SK-N-SH (cell line): ENCODE measurements around the gene VPS9D1. TPM values are rescaled to one million over a fixed set of nuclear protein-coding genes. Genes with fewer than 3 reads are reported as not detected.

Experiments
- CTCF ChIA-PET: fragments of 300-600, 350-600 bp; formaldehyde crosslinking; extraction: SDS; loops from one replicate; lab custom pipeline; 2021; lab: Yijun Ruan, JAX
- POLR2A ChIA-PET: fragments of 350-600 bp; sonication (Branson Sonifier 250); formaldehyde crosslinking; extraction: SDS; loops from one replicate; lab custom pipeline; 2020; ENCODE audit warnings: antibody characterized with exemption, inconsistent platforms; lab: Yijun Ruan, JAX
- DNase-seq: peaks from one replicate; pipeline ENCODE4 v3.0.0; 2012
- H2AFZ ChIP-seq: fragments of 200-600 bp; sonication (generic); 2 replicates; pipeline ENCODE4 v1.8.1; 2016; ENCODE audit warnings: antibody characterized with exemption, mild to moderate bottlenecking, low read depth
- H3F3A ChIP-seq: fragments of 200-600 bp; sonication (generic); replicated peaks from 2 replicates; pipeline ENCODE3; 2016; ENCODE audit warnings: antibody characterized with exemption, mild to moderate bottlenecking; ENCODE audit not compliant: insufficient read depth
- H3K27ac ChIP-seq, 2 experiments: fragments of 200-500 bp in 1 of 2; fragments of 200-600 bp in 1 of 2; sonication (Bioruptor generic) in 1 of 2; sonication (generic), shearing (Covaris generic) in 1 of 2; 2 replicates each; pipeline versions ENCODE4 v1.5.1 to v1.6.1; 2014 to 2016; ENCODE audit warnings: low read depth in 2 of 2, inconsistent platforms in 1 of 2, low read length in 1 of 2, mild to moderate bottlenecking in 1 of 2, mixed read lengths in 1 of 2
- H3K27me3 ChIP-seq: fragments of 200-600 bp; sonication (generic), shearing (Covaris generic); 2 replicates; pipeline ENCODE4 v1.6.1; 2016; ENCODE audit warnings: mixed run types; ENCODE audit not compliant: insufficient read depth
- H3K36me3 ChIP-seq, 2 experiments: fragments of 200-500 bp in 1 of 2; fragments of 200-600 bp in 1 of 2; sonication (Bioruptor generic) in 1 of 2; sonication (generic) in 1 of 2; replicated peaks in 1 of 2; 2 replicates each; pipeline versions ENCODE3 to v1.5.1; 2014 to 2016; ENCODE audit warnings: low read length in 1 of 2, mild to moderate bottlenecking in 1 of 2; ENCODE audit not compliant: insufficient read depth in 2 of 2, control insufficient read depth in 1 of 2
- H3K4me1 ChIP-seq, 2 experiments: fragments of 200-500 bp in 1 of 2; fragments of 200-600 bp in 1 of 2; sonication (Bioruptor generic) in 1 of 2; sonication (generic), shearing (Covaris generic) in 1 of 2; 2 replicates each; pipeline versions ENCODE4 v1.5.1 to v1.6.1; 2014 to 2016; ENCODE audit warnings: low read depth in 1 of 2, low read length in 1 of 2, mixed run types in 1 of 2; ENCODE audit not compliant: insufficient read depth in 2 of 2, control insufficient read depth in 1 of 2
- H3K4me2 ChIP-seq: fragments of 200-600 bp; sonication (generic), shearing (Covaris generic); 2 replicates; pipeline ENCODE4 v1.6.1; 2017; ENCODE audit warnings: mixed run types
- H3K4me3 ChIP-seq, 2 experiments: fragments of 200-500 bp in 1 of 2; fragments of 200-600 bp in 1 of 2; sonication (Bioruptor generic) in 1 of 2; sonication (generic), shearing (Covaris generic) in 1 of 2; 2 replicates each; pipeline versions ENCODE4 v1.5.1 to v1.8.1; 2014 to 2016; ENCODE audit warnings: low read depth in 2 of 2, inconsistent platforms in 1 of 2, low read length in 1 of 2, mild to moderate bottlenecking in 1 of 2, mixed read lengths in 1 of 2, moderate library complexity in 1 of 2
- H3K79me2 ChIP-seq: fragments of 200-600 bp; sonication (generic); 2 replicates; pipeline ENCODE4 v1.8.1; 2017; ENCODE audit warnings: mild to moderate bottlenecking; ENCODE audit not compliant: insufficient read depth
- H3K9ac ChIP-seq: fragments of 200-600 bp; sonication (generic); 2 replicates; pipeline ENCODE4 v1.6.1; 2017; ENCODE audit warnings: mixed run types
- H3K9me2 ChIP-seq: fragments of 200-600 bp; sonication (generic); 2 replicates; pipeline ENCODE4 v1.6.1; 2017; ENCODE audit warnings: mixed run types
- H3K9me3 ChIP-seq: fragments of 200-600 bp; sonication (generic); 2 replicates; pipeline ENCODE4 v1.6.1; 2017; ENCODE audit warnings: mixed run types, mild to moderate bottlenecking, moderate library complexity
- H4K20me1 ChIP-seq: fragments of 200-600 bp; sonication (generic); 2 replicates; pipeline ENCODE4 v1.6.1; 2017; ENCODE audit warnings: mild to moderate bottlenecking, mixed run types; ENCODE audit not compliant: insufficient read depth
- CHD2 ChIP-seq: fragments of 150-350 bp; IDR thresholded peaks from 2 replicates; pipeline ENCODE4 v1.6.1; 2018; ENCODE audit warnings: low read length; ENCODE audit not compliant: partially characterized antibody
- ELF1 ChIP-seq: IDR thresholded peaks from 2 replicates; pipeline ENCODE4 v1.4.0; 2012
- EZH2phosphoT487 ChIP-seq: fragments of 200-600 bp; sonication (generic); IDR thresholded peaks from 2 replicates; pipeline ENCODE4 v1.6.1; 2017; ENCODE audit warnings: low read depth, mixed run types, mild to moderate bottlenecking, antibody characterized with exemption, moderate library complexity, borderline replicate concordance
- FOSL2 ChIP-seq: IDR thresholded peaks from 2 replicates; pipeline ENCODE4 v1.4.0; 2012; ENCODE audit warnings: low read depth, mild to moderate bottlenecking, moderate library complexity, borderline replicate concordance
- FOXM1 ChIP-seq: IDR thresholded peaks from 2 replicates; pipeline ENCODE4 v1.4.0; 2012; ENCODE audit warnings: low read depth, mild to moderate bottlenecking
- GABPA ChIP-seq: IDR thresholded peaks from 2 replicates; pipeline ENCODE4 v1.4.0; 2012; ENCODE audit warnings: low read depth, mild to moderate bottlenecking
- GATA2 ChIP-seq: sonication (generic); formaldehyde crosslinking; IDR thresholded peaks from 2 replicates; pipeline ENCODE4 v1.5.0; 2020; ENCODE audit warnings: mild to moderate bottlenecking, missing genetic modification reagents
- IRF3 ChIP-seq: fragments of 150-350 bp; IDR thresholded peaks from 2 replicates; pipeline ENCODE4 v1.6.1; 2016; ENCODE audit warnings: mild to moderate bottlenecking, low read depth, low read length
- JUND ChIP-seq: IDR thresholded peaks from 2 replicates; pipeline ENCODE4 v1.4.0; 2012
- MEF2A ChIP-seq: IDR thresholded peaks from 2 replicates; pipeline ENCODE4 v1.4.0; 2012; ENCODE audit warnings: low read depth, borderline replicate concordance
- NFIC ChIP-seq: IDR thresholded peaks from 2 replicates; pipeline ENCODE4 v1.4.0; 2012; ENCODE audit warnings: borderline replicate concordance
- NRF1 ChIP-seq: IDR thresholded peaks from 2 replicates; pipeline ENCODE4 v1.6.1; 2012; ENCODE audit warnings: low read depth, mild to moderate bottlenecking, low read length
- PBX3 ChIP-seq: IDR thresholded peaks from 2 replicates; pipeline ENCODE4; 2012
- POLR2AphosphoS5 ChIP-seq: IDR thresholded peaks from 2 replicates; pipeline ENCODE4 v1.6.1; 2012; ENCODE audit warnings: low read depth, low read length
- RCOR1 ChIP-seq: fragments of 150-350 bp; IDR thresholded peaks from 2 replicates; pipeline ENCODE4 v1.6.1; 2017; ENCODE audit warnings: antibody characterized with exemption, low read length
- RFX5 ChIP-seq: IDR thresholded peaks from 2 replicates; pipeline ENCODE4 v1.6.1; 2012; ENCODE audit warnings: mild to moderate bottlenecking, improper control_type of control experiment, low read length
- SIN3A ChIP-seq: IDR thresholded peaks from 2 replicates; pipeline ENCODE4 v1.6.1; 2012; ENCODE audit warnings: low read depth, mild to moderate bottlenecking, low read length, moderate library complexity, borderline replicate concordance
- SMC3 ChIP-seq: IDR thresholded peaks from 2 replicates; pipeline ENCODE4 v1.6.1; 2012; ENCODE audit warnings: low read depth, low read length, improper control_type of control experiment
- TAF1 ChIP-seq: IDR thresholded peaks from 2 replicates; pipeline ENCODE4 v1.6.1; 2012; ENCODE audit warnings: low read depth, mild to moderate bottlenecking, low read length, moderate library complexity, borderline replicate concordance
- TCF12 ChIP-seq: IDR thresholded peaks from 2 replicates; pipeline ENCODE4 v1.4.0; 2012
- TEAD4 ChIP-seq: IDR thresholded peaks from 2 replicates; pipeline ENCODE4 v1.4.0; 2012; ENCODE audit warnings: mild to moderate bottlenecking, borderline replicate concordance; ENCODE audit not compliant: insufficient read depth
- YY1 ChIP-seq: IDR thresholded peaks from 2 replicates; pipeline ENCODE4 v1.4.0; 2012; ENCODE audit warnings: low read depth, mild to moderate bottlenecking
- ZBTB33 ChIP-seq: IDR thresholded peaks from 2 replicates; pipeline ENCODE4 v1.4.0; 2012; ENCODE audit warnings: low read depth, borderline replicate concordance
- WGBS: methylation state at CpG from one replicate; pipeline ENCODE4 v1.1.6; 2017; ENCODE audit warnings: low lambda C conversion rate; 5-methylcytosine and 5-hydroxymethylcytosine counted together
- polyA plus RNA-seq, 3 experiments: library from polyadenylated mRNA; depleted of rRNA; stranded (reverse); fragments of >200 nt; gene quantifications; 2 replicates each; pipeline ENCODE4 v1.2.3, GENCODE V29; 2012

The VPS9D1 gene
- polyA plus RNA-seq, 1 of the 3 experiments (the other 2 are of a cell fraction), result 10.1 TPM

GRCh38 chr16:89748921-89749320 is 28.2 kb upstream of the VPS9D1 start:
- TF ChIP-seq TCF12, result no peak
- TF ChIP-seq ZBTB33, result no peak
- no peak for TF ChIP-seq ELF1
- TF ChIP-seq GATA2, result no peak
- TF ChIP-seq MEF2A, result no peak
- no peak for TF ChIP-seq FOSL2
- no peak for TF ChIP-seq CHD2
- TF ChIP-seq GABPA, result no peak
- TF ChIP-seq TAF1, result no peak
- no peak for TF ChIP-seq NFIC
- TF ChIP-seq POLR2AphosphoS5, result no peak
- TF ChIP-seq RFX5, result no peak
- Histone ChIP-seq H3K36me3 (peaks cover 0 to 10% of the 10 kb centered on the region in 2 experiments), H3K27me3 (no peaks in the 10 kb centered on the region), H3K27ac (no peak overlapping the region), H2AFZ (no peak overlapping the region), H3K4me3 (no peak overlapping the region), H3F3A (no peaks in the 10 kb centered on the region), H3K79me2 (peaks cover 8% of the 10 kb centered on the region; the same call in 1 of the 2 replicates), H4K20me1 (no peaks in the 10 kb centered on the region), H3K9me3 (no peaks in the 10 kb centered on the region), H3K9ac (no peak overlapping the region), H3K4me1 (no peaks in the 10 kb centered on the region; a peak in 1 of 4 replicates), H3K4me2 (no peak overlapping the region), H3K9me2 (no peaks in the 10 kb centered on the region)
- POLR2A ChIA-PET, result no interaction called here
- no peak for DNase-seq
- WGBS, result 93% methylated on average over 11 of the region's 11 CpGs
- CTCF ChIA-PET, result interaction anchor here (14.5 kb wide), 1 partner anchor 112 kb away, joined by 162 read pairs; no protein-coding TSS in a partner anchor

GRCh38 chr16:89748076-89748475 is 27.4 kb upstream of the VPS9D1 start:
- no peak overlapping the region for H2AFZ ChIP-seq
- ChIA-PET CTCF (interaction anchor here (1.0 to 14.5 kb wide), 3 partner anchors 44 to 113 kb away, joined by 3 to 162 read pairs (median 4); no protein-coding TSS in a partner anchor), POLR2A (no interaction called here)
- H3K79me2 ChIP-seq, result peaks cover under 1% of the 10 kb centered on the region; the same call in 1 of the 2 replicates
- H3K4me3 ChIP-seq, result no peak overlapping the region
- no peak for DNase-seq
- H3F3A ChIP-seq, result no peaks in the 10 kb centered on the region
- no peak overlapping the region for H3K27ac ChIP-seq
- 91% methylated on average over 9 of the region's 9 CpGs for WGBS
- no peaks in the 10 kb centered on the region for H3K27me3 ChIP-seq
- H3K4me1 ChIP-seq, result no peaks in the 10 kb centered on the region; a peak in 1 of 4 replicates
- H3K9me2 ChIP-seq, result no peaks in the 10 kb centered on the region
- no peak overlapping the region for H3K9ac ChIP-seq
- no peaks in the 10 kb centered on the region for H4K20me1 ChIP-seq
- H3K4me2 ChIP-seq, result no peak overlapping the region
- peaks cover 0 to 10% of the 10 kb centered on the region in 2 experiments for H3K36me3 ChIP-seq
- no peaks in the 10 kb centered on the region for H3K9me3 ChIP-seq
- TF ChIP-seq TCF12, result no peak
- no peak for TF ChIP-seq EZH2phosphoT487
- TF ChIP-seq JUND, result no peak
- TF ChIP-seq ZBTB33, result no peak
- no peak for TF ChIP-seq RFX5
- TF ChIP-seq RCOR1, result no peak
- TF ChIP-seq NRF1, result no peak
- no peak for TF ChIP-seq TAF1
- no peak for TF ChIP-seq PBX3
- no peak for TF ChIP-seq GATA2
- TF ChIP-seq IRF3, result no peak
- TF ChIP-seq YY1, result no peak
- TF ChIP-seq POLR2AphosphoS5, result no peak
- TF ChIP-seq MEF2A, result no peak
- no peak for TF ChIP-seq SMC3
- TF ChIP-seq TEAD4, result no peak
- no peak for TF ChIP-seq FOXM1
- no peak for TF ChIP-seq ELF1
- TF ChIP-seq SIN3A, result no peak
